ENCODE measurements around the gene SH3RF1.

Gene SH3RF1

GRCh38 chr4:169236078-169236477 lies 34.7 kb downstream of the SH3RF1 start:
- Histone ChIP-seq H3K36me3 (replicated peaks in 1 of 2; ENCODE audit: control insufficient read depth in 2 of 2, insufficient read depth in 2 of 2, low read length in 2 of 2) (peaks cover 2 to 6% of the 10 kb centered on the region in 2 donors), H4K8ac (ENCODE audit: low read depth, low read length) (no peak overlapping the region), H3K4me2 (ENCODE audit: insufficient read depth, low read length, poor library complexity, severe bottlenecking) (no peak overlapping the region), H3K14ac (ENCODE audit: low read length) (no peak overlapping the region), H3K18ac (ENCODE audit: low read length) (no peak overlapping the region), H2AFZ (ENCODE audit: low read length) (no peak overlapping the region), H3K27ac (replicated peaks; ENCODE audit: low read length) (no peak overlapping the region), H4K91ac (ENCODE audit: low read depth, low read length, poor library complexity) (no peak overlapping the region), H2BK15ac (ENCODE audit: low read length) (no peak overlapping the region), H3K4me1 (ENCODE audit: control insufficient read depth in 2 of 2, insufficient read depth in 1 of 2, low read depth in 1 of 2, low read length in 2 of 2) (peaks cover 0 to 6% of the 10 kb centered on the region in 2 donors), H2AK5ac (ENCODE audit: low read depth, low read length) (no peak overlapping the region), H3K9me3 (replicated peaks in 1 of 2; ENCODE audit: control insufficient read depth in 2 of 2, insufficient read depth in 1 of 2, low read depth in 1 of 2, low read length in 2 of 2) (no peaks in the 10 kb centered on the region), H2BK5ac (ENCODE audit: low read length) (no peak overlapping the region), H3K79me1 (ENCODE audit: low read depth, low read length) (peaks cover 3% of the 10 kb centered on the region), H3K9ac (ENCODE audit: low read depth, low read length, poor library complexity) (no peak overlapping the region), H3K4me3 (ENCODE audit: low read length in 2 of 2) (no peak overlapping the region), H3K23ac (ENCODE audit: low read depth, low read length, poor library complexity) (no peak overlapping the region), H3K27me3 (ENCODE audit: control insufficient read depth in 3 of 3, insufficient read depth in 3 of 3, low read depth in 1 of 3, low read length in 3 of 3) (no peaks in the 10 kb centered on the region), H2BK120ac (ENCODE audit: low read depth, low read length) (no peak overlapping the region), H3K4ac (ENCODE audit: low read length) (no peak overlapping the region), H2BK12ac (ENCODE audit: low read length) (no peak overlapping the region)
- no peak for DNase-seq (ENCODE audit: low spot score)
- WGBS, 2 donors (ENCODE audit: extremely low coverage in 2 of 2, insufficient read length in 2 of 2, insufficient replicate concordance in 1 of 2) = no CpG with 5 or more reads among the region's 6 CpGs

GRCh38 chr4:169234137-169234855 lies 36.5 kb downstream of the SH3RF1 start:
- DNase-seq (ENCODE audit: low spot score) = no peak
- H3K27ac ChIP-seq (replicated peaks; ENCODE audit: low read length) = no peak overlapping the region

GRCh38 chr4:169233691-169234090 lies 37.1 kb downstream of the SH3RF1 start:
- Histone ChIP-seq H2BK12ac (ENCODE audit: low read length) (no peak overlapping the region), H3K9ac (ENCODE audit: low read depth, low read length, poor library complexity) (no peak overlapping the region), H2AFZ (ENCODE audit: low read length) (no peak overlapping the region), H3K4me2 (ENCODE audit: insufficient read depth, low read length, poor library complexity, severe bottlenecking) (no peak overlapping the region), H3K9me3 (replicated peaks in 1 of 2; ENCODE audit: control insufficient read depth in 2 of 2, insufficient read depth in 1 of 2, low read depth in 1 of 2, low read length in 2 of 2) (peaks cover 0 to 2% of the 10 kb centered on the region in 2 donors), H3K27ac (replicated peaks; ENCODE audit: low read length) (no peak overlapping the region), H3K36me3 (replicated peaks in 1 of 2; ENCODE audit: control insufficient read depth in 2 of 2, insufficient read depth in 2 of 2, low read length in 2 of 2) (peaks cover 2 to 6% of the 10 kb centered on the region in 2 donors), H3K4me1 (ENCODE audit: control insufficient read depth in 2 of 2, insufficient read depth in 1 of 2, low read depth in 1 of 2, low read length in 2 of 2) (peaks cover 0 to 4% of the 10 kb centered on the region in 2 donors), H3K23ac (ENCODE audit: low read depth, low read length, poor library complexity) (no peak overlapping the region), H2BK15ac (ENCODE audit: low read length) (no peak overlapping the region), H2AK5ac (ENCODE audit: low read depth, low read length) (no peak overlapping the region), H3K14ac (ENCODE audit: low read length) (no peak overlapping the region), H2BK5ac (ENCODE audit: low read length) (no peak overlapping the region), H3K4me3 (ENCODE audit: low read length in 2 of 2) (no peak overlapping the region), H4K91ac (ENCODE audit: low read depth, low read length, poor library complexity) (no peak overlapping the region), H3K18ac (ENCODE audit: low read length) (no peak overlapping the region), H3K27me3 (ENCODE audit: control insufficient read depth in 3 of 3, insufficient read depth in 3 of 3, low read depth in 1 of 3, low read length in 3 of 3) (no peaks in the 10 kb centered on the region), H3K79me1 (ENCODE audit: low read depth, low read length) (peaks cover 3% of the 10 kb centered on the region), H4K8ac (ENCODE audit: low read depth, low read length) (no peak overlapping the region), H3K4ac (ENCODE audit: low read length) (no peak overlapping the region), H2BK120ac (ENCODE audit: low read depth, low read length) (no peak overlapping the region)
- no peak for DNase-seq (ENCODE audit: low spot score)
- WGBS, 2 donors (ENCODE audit: extremely low coverage in 2 of 2, insufficient read length in 2 of 2, insufficient replicate concordance in 1 of 2) = no CpG with 5 or more reads among the region's 4 CpGs

More at GRCh38 chr4:169234137-169234855, 36.5 kb downstream of the SH3RF1 start:
- Histone ChIP-seq H2BK15ac (ENCODE audit: low read length) (no peak overlapping the region), H2AK5ac (ENCODE audit: low read depth, low read length) (no peak overlapping the region), H3K27me3 (ENCODE audit: control insufficient read depth in 3 of 3, insufficient read depth in 3 of 3, low read depth in 1 of 3, low read length in 3 of 3) (no peaks in the 10 kb centered on the region), H2BK12ac (ENCODE audit: low read length) (no peak overlapping the region), H2BK5ac (ENCODE audit: low read length) (no peak overlapping the region), H3K4me2 (ENCODE audit: insufficient read depth, low read length, poor library complexity, severe bottlenecking) (no peak overlapping the region), H2BK120ac (ENCODE audit: low read depth, low read length) (no peak overlapping the region), H3K4me1 (ENCODE audit: control insufficient read depth in 2 of 2, insufficient read depth in 1 of 2, low read depth in 1 of 2, low read length in 2 of 2) (peaks cover 0 to 4% of the 10 kb centered on the region in 2 donors), H3K9me3 (replicated peaks in 1 of 2; ENCODE audit: control insufficient read depth in 2 of 2, insufficient read depth in 1 of 2, low read depth in 1 of 2, low read length in 2 of 2) (peaks cover 0 to 2% of the 10 kb centered on the region in 2 donors), H3K36me3 (replicated peaks in 1 of 2; ENCODE audit: control insufficient read depth in 2 of 2, insufficient read depth in 2 of 2, low read length in 2 of 2) (peaks cover 2 to 6% of the 10 kb centered on the region in 2 donors), H4K91ac (ENCODE audit: low read depth, low read length, poor library complexity) (no peak overlapping the region), H3K79me1 (ENCODE audit: low read depth, low read length) (peaks cover 3% of the 10 kb centered on the region), H4K8ac (ENCODE audit: low read depth, low read length) (no peak overlapping the region), H3K4me3 (ENCODE audit: low read length in 2 of 2) (no peak overlapping the region), H3K9ac (ENCODE audit: low read depth, low read length, poor library complexity) (no peak overlapping the region), H2AFZ (ENCODE audit: low read length) (no peak overlapping the region), H3K4ac (ENCODE audit: low read length) (no peak overlapping the region), H3K23ac (ENCODE audit: low read depth, low read length, poor library complexity) (no peak overlapping the region), H3K18ac (ENCODE audit: low read length) (no peak overlapping the region), H3K14ac (ENCODE audit: low read length) (no peak overlapping the region)
- no CpG with 5 or more reads among the region's 7 CpGs for WGBS, 2 donors (ENCODE audit: extremely low coverage in 2 of 2, insufficient read length in 2 of 2, insufficient replicate concordance in 1 of 2)

- H3K9ac ChIP-seq (ENCODE audit: low read depth, low read length, poor library complexity) = no peak overlapping the region
- no peak overlapping the region for H4K91ac ChIP-seq (ENCODE audit: low read depth, low read length, poor library complexity)
- no peaks in the 10 kb centered on the region for H3K27me3 ChIP-seq (ENCODE audit: control insufficient read depth in 3 of 3, insufficient read depth in 3 of 3, low read depth in 1 of 3, low read length in 3 of 3)
- peaks cover 0 to 4% of the 10 kb centered on the region in 2 donors for H3K4me1 ChIP-seq (ENCODE audit: control insufficient read depth in 2 of 2, insufficient read depth in 1 of 2, low read depth in 1 of 2, low read length in 2 of 2)
- peaks cover 0 to 6% of the 10 kb centered on the region in 2 donors for H3K9me3 ChIP-seq (replicated peaks in 1 of 2; ENCODE audit: control insufficient read depth in 2 of 2, insufficient read depth in 1 of 2, low read depth in 1 of 2, low read length in 2 of 2)
- H4K8ac ChIP-seq (ENCODE audit: low read depth, low read length) = no peak overlapping the region
- no peak for DNase-seq (ENCODE audit: low spot score)
- H2BK5ac ChIP-seq (ENCODE audit: low read length) = no peak overlapping the region
- no peak overlapping the region for H2AFZ ChIP-seq (ENCODE audit: low read length)
- no peak overlapping the region for H3K4ac ChIP-seq (ENCODE audit: low read length)
- H3K23ac ChIP-seq (ENCODE audit: low read depth, low read length, poor library complexity) = no peak overlapping the region
- no peak overlapping the region for H2BK120ac ChIP-seq (ENCODE audit: low read depth, low read length)
- no peak overlapping the region for H2BK15ac ChIP-seq (ENCODE audit: low read length)
- no CpG with 5 or more reads among the region's 4 CpGs for WGBS, 2 donors (ENCODE audit: extremely low coverage in 2 of 2, insufficient read length in 2 of 2, insufficient replicate concordance in 1 of 2)
- no peak overlapping the region for H3K14ac ChIP-seq (ENCODE audit: low read length)
- no peak overlapping the region for H2BK12ac ChIP-seq (ENCODE audit: low read length)
- H3K4me3 ChIP-seq (ENCODE audit: low read length in 2 of 2) = no peak overlapping the region
- H2AK5ac ChIP-seq (ENCODE audit: low read depth, low read length) = no peak overlapping the region
- H3K36me3 ChIP-seq (replicated peaks in 1 of 2; ENCODE audit: control insufficient read depth in 2 of 2, insufficient read depth in 2 of 2, low read length in 2 of 2) = peaks cover 2 to 9% of the 10 kb centered on the region in 2 donors
- H3K27ac ChIP-seq (replicated peaks; ENCODE audit: low read length) = no peak overlapping the region
- no peaks in the 10 kb centered on the region for H3K79me1 ChIP-seq (ENCODE audit: low read depth, low read length)
- H3K4me2 ChIP-seq (ENCODE audit: insufficient read depth, low read length, poor library complexity, severe bottlenecking) = no peak overlapping the region
- no peak overlapping the region for H3K18ac ChIP-seq (ENCODE audit: low read length)
These were observed 39.0 kb downstream of the SH3RF1 start for GRCh38 chr4:169231647-169232262.
